Measurements from ENCODE around the gene RAB5IF. TPM values are rescaled to one million over a fixed set of nuclear protein-coding genes. Genes with fewer than 3 reads are reported as not detected.

The RAB5IF gene
- total and polyA plus RNA-seq, 9 of the 15 experiments (the other 6 are each of a cell fraction or from before 2014, with no cell fraction given), result 26.5 to 198 (median 134) TPM

GRCh38 chr20:36591854-36592641, 13.5 kb upstream of the RAB5IF start (continued):
- TF ChIP-seq SP2 (IDR thresholded peaks at IDR 0.05; ENCODE audit: extremely low read depth, low read depth, low read length, poor library complexity, severe bottlenecking) (no peak), ZNF79 (CRISPR knock-in tag; IDR thresholded peaks at IDR 0.05; ENCODE audit: low read depth) (no peak), SMAD3 (CRISPR knock-in tag; conservative IDR thresholded peaks at IDR 0.05) (no peak), GTF2B (IDR thresholded peaks at IDR 0.05; ENCODE audit: extremely low read depth, insufficient read length) (no peak), CC2D1A (IDR thresholded peaks at IDR 0.05) (peak; percentile 55; the same call in 1 of the 2 replicates), KLF1 (tag; IDR thresholded peaks at IDR 0.05) (no peak), TOE1 (IDR thresholded peaks at IDR 0.05; ENCODE audit: borderline replicate concordance) (0 out of 2 replicates have a peak, but pooled peaks have one; percentile 35), TOE1 (CRISPR knock-in tag; IDR thresholded peaks at IDR 0.05; ENCODE audit: borderline replicate concordance, low read depth) (no peak), SMARCE1 (IDR thresholded peaks at IDR 0.05) (peak; percentile 49), UBTF (IDR thresholded peaks at IDR 0.05; ENCODE audit: borderline replicate concordance in 1 of 2, low read depth in 2 of 2, low read length in 2 of 2) (0 out of 4 replicates have a peak, but pooled peaks of 1 of the 2 experiments have one; percentile 40), TBL1XR1 (IDR thresholded peaks at IDR 0.05; ENCODE audit: low read length in 2 of 2) (no peak), ETV5 (CRISPR knock-in tag; IDR thresholded peaks at IDR 0.05; ENCODE audit: low read depth) (0 out of 2 replicates have a peak, but pooled peaks have one; percentile 31), CHAMP1 (IDR thresholded peaks at IDR 0.05) (no peak), FUS (optimal IDR thresholded peaks at IDR 0.05; ENCODE audit: low read depth, low read length) (no peak), KDM4B (IDR thresholded peaks at IDR 0.05; ENCODE audit: borderline replicate concordance in 2 of 2, low read depth in 1 of 2) (no peak), ZNF551 (CRISPR knock-in tag; IDR thresholded peaks at IDR 0.05) (no peak), SMARCC2 (IDR thresholded peaks at IDR 0.05; ENCODE audit: low read depth) (0 out of 2 replicates have a peak, but pooled peaks have one; percentile 45), ZNF23 (CRISPR knock-in tag; IDR thresholded peaks at IDR 0.05) (no peak), THRB (CRISPR knock-in tag; conservative IDR thresholded peaks at IDR 0.05) (no peak), NBN (IDR thresholded peaks at IDR 0.05; ENCODE audit: low read depth) (0 out of 2 replicates have a peak, but pooled peaks have one; percentile 44), ZC3H8 (IDR thresholded peaks at IDR 0.05) (no peak)

Data from K562 (cell line).